ENCODE measurements around the gene HIGD1B. TPM values are rescaled to one million over a fixed set of nuclear protein-coding genes. Genes with fewer than 3 reads are reported as not detected.
"Not testable (repeated sequence)": the region's sequence is repeated elsewhere in the genome, so short reads cannot be mapped to it uniquely, and the experiment has no call there.

The HIGD1B gene
- polyA plus RNA-seq, 1 experiment: not detected

GRCh38 chr17:44820631-44821212 lies 27.0 kb upstream of the HIGD1B start:
- Histone ChIP-seq H3K27ac (ENCODE audit: low read depth, low read length) (no peak overlapping the region), H3K27me3 (ENCODE audit: control insufficient read depth, insufficient read depth, low read length) (no peaks in the 10 kb centered on the region), H3K9me3 (ENCODE audit: control insufficient read depth, insufficient read depth, low read length) (no peaks in the 10 kb centered on the region), H3K4me3 (ENCODE audit: low read depth, low read length) (no peak overlapping the region)
- ChIA-PET CTCF (interaction anchor here (0.6 to 1.2 kb wide), 3 partner anchors 41 to 356 kb away, joined by 4 to 5 read pairs (median 4); no protein-coding TSS in a partner anchor), POLR2A (interaction anchor here (0.6 to 1.5 kb wide), 5 partner anchors 8 to 75 kb away, joined by 3 to 6 read pairs (median 4); no protein-coding TSS in a partner anchor)
- peak; percentile 67 for DNase-seq (ENCODE audit: low read depth, low spot score)
- no peak for TF ChIP-seq CTCF (IDR thresholded peaks at IDR 0.05; ENCODE audit: low read depth, low read length)

GRCh38 chr17:44825236-44825635 lies 22.4 kb upstream of the HIGD1B start:
- H3K9me3 ChIP-seq (ENCODE audit: control insufficient read depth, insufficient read depth, low read length); POLR2A ChIA-PET; H3K4me3 ChIP-seq (ENCODE audit: low read depth, low read length); H3K27me3 ChIP-seq (ENCODE audit: control insufficient read depth, insufficient read depth, low read length); H3K27ac ChIP-seq (ENCODE audit: low read depth, low read length); DNase-seq (ENCODE audit: low read depth, low spot score): not testable (repeated sequence)
- CTCF ChIA-PET: interaction anchor here (0.7 kb wide), 1 partner anchor 48 kb away, joined by 3 read pairs; no protein-coding TSS in a partner anchor

- CTCF ChIA-PET: no interaction called here
- Histone ChIP-seq H3K4me3 (ENCODE audit: low read depth, low read length) (no peak overlapping the region), H3K9me3 (ENCODE audit: control insufficient read depth, insufficient read depth, low read length) (no peaks in the 10 kb centered on the region), H3K27ac (ENCODE audit: low read depth, low read length) (no peak overlapping the region), H3K27me3 (ENCODE audit: control insufficient read depth, insufficient read depth, low read length) (no peaks in the 10 kb centered on the region)
- POLR2A ChIA-PET: interaction anchor here (0.7 kb wide), 2 partner anchors 32 to 519 kb away, joined by 3 to 6 read pairs; no protein-coding TSS in a partner anchor
- no peak for DNase-seq (ENCODE audit: low read depth, low spot score)
- no peak for TF ChIP-seq CTCF (IDR thresholded peaks at IDR 0.05; ENCODE audit: low read depth, low read length)
These were observed 21.4 kb upstream of the HIGD1B start for GRCh38 chr17:44826123-44826790.

GRCh38 chr17:44827863-44828262 lies 19.8 kb upstream of the HIGD1B start:
- no peak for DNase-seq (ENCODE audit: low read depth, low spot score)
- no peaks in the 10 kb centered on the region for H3K27me3 ChIP-seq (ENCODE audit: control insufficient read depth, insufficient read depth, low read length)
- peak overlapping the region; percentile 79 for H3K4me3 ChIP-seq (ENCODE audit: low read depth, low read length)
- no peak for TF ChIP-seq CTCF (IDR thresholded peaks at IDR 0.05; ENCODE audit: low read depth, low read length)
- no peak overlapping the region for H3K27ac ChIP-seq (ENCODE audit: low read depth, low read length)
- POLR2A ChIA-PET: interaction anchor here (1.6 kb wide), 1 partner anchor 7 kb away, joined by 6 read pairs; no protein-coding TSS in a partner anchor
- CTCF ChIA-PET: interaction anchor here (0.8 kb wide), 1 partner anchor 49 kb away, joined by 4 read pairs; no protein-coding TSS in a partner anchor
- H3K9me3 ChIP-seq (ENCODE audit: control insufficient read depth, insufficient read depth, low read length): no peaks in the 10 kb centered on the region

GRCh38 chr17:44828919-44829522 lies 18.7 kb upstream of the HIGD1B start:
- Histone ChIP-seq H3K27me3 (ENCODE audit: control insufficient read depth, insufficient read depth, low read length) (no peaks in the 10 kb centered on the region), H3K9me3 (ENCODE audit: control insufficient read depth, insufficient read depth, low read length) (no peaks in the 10 kb centered on the region), H3K27ac (ENCODE audit: low read depth, low read length) (no peak overlapping the region), H3K4me3 (ENCODE audit: low read depth, low read length) (peak overlapping the region; percentile 79)
- DNase-seq (ENCODE audit: low read depth, low spot score): no peak
- CTCF ChIA-PET: interaction anchor here (0.6 to 0.7 kb wide), 2 partner anchors 36 to 49 kb away, joined by 3 to 6 read pairs; no protein-coding TSS in a partner anchor
- TF ChIP-seq CTCF (IDR thresholded peaks at IDR 0.05; ENCODE audit: low read depth, low read length): no peak
- POLR2A ChIA-PET: interaction anchor here (0.6 to 1.6 kb wide), 2 partner anchors 9 to 182 kb away, joined by 6 to 17 read pairs; no protein-coding TSS in a partner anchor

Measured in AG04450 (cell line).